Measurements from ENCODE around the gene ATXN7L3B. TPM values are rescaled to one million over a fixed set of nuclear protein-coding genes. Genes with fewer than 3 reads are reported as not detected.

The ATXN7L3B gene
- total RNA-seq, 2 donors from 2014 or later: 57.1 to 71.7 TPM

DNA sequence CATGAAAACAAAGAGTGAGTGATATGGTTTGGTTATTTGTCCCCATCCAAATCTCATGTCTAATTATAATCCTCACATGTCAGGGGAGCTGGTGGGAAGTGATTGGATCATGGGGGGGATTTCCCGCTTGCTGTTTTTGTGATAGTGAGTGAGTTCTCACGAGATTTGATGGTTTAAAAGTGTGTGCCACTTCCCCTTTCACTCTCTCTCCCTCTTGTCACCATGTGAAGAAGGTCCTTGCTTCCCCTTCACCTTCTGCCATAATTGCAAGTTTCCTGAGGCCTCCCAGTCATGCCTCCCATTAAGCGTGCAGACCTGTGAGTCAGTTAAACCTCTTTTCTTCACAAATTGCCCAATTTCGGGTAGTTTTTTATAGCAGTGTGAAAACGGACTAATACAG lies 2.1 kb upstream of the ATXN7L3B start:
- H3K27me3 ChIP-seq (ENCODE audit: control insufficient read depth, insufficient read depth, low read length, poor library complexity, severe bottlenecking): no peaks in the 10 kb centered on the region
- 76 to 90% methylated on average over 3 of the region's 5 CpGs for WGBS, 2 experiments (ENCODE audit: insufficient coverage in 1 of 2, insufficient read length in 1 of 2)
- Mint-ChIP-seq H3K36me3 (ENCODE audit: low read depth) (peaks cover 11% of the 10 kb centered on the region), H3K4me3 (no peak overlapping the region), H3K27me3 (ENCODE audit: insufficient read depth) (no peaks in the 10 kb centered on the region), H3K9me3 (peaks cover 2% of the 10 kb centered on the region), H3K4me1 (peaks cover 19% of the 10 kb centered on the region), H3K27ac (no peak overlapping the region)
- no peak overlapping the region for H3K27ac ChIP-seq (ENCODE audit: low read depth, low read length)
- TF ChIP-seq, protein P1, sequence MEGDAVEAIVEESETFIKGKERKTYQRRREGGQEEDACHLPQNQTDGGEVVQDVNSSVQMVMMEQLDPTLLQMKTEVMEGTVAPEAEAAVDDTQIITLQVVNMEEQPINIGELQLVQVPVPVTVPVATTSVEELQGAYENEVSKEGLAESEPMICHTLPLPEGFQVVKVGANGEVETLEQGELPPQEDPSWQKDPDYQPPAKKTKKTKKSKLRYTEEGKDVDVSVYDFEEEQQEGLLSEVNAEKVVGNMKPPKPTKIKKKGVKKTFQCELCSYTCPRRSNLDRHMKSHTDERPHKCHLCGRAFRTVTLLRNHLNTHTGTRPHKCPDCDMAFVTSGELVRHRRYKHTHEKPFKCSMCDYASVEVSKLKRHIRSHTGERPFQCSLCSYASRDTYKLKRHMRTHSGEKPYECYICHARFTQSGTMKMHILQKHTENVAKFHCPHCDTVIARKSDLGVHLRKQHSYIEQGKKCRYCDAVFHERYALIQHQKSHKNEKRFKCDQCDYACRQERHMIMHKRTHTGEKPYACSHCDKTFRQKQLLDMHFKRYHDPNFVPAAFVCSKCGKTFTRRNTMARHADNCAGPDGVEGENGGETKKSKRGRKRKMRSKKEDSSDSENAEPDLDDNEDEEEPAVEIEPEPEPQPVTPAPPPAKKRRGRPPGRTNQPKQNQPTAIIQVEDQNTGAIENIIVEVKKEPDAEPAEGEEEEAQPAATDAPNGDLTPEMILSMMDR (conservative IDR thresholded peaks at IDR 0.05): no peak
- H3K4me3 ChIP-seq (ENCODE audit: low read length): no peak overlapping the region
- peaks cover 15% of the 10 kb centered on the region for H3K36me3 ChIP-seq (ENCODE audit: control insufficient read depth, insufficient read depth, low read length)
- no peak for DNase-seq
- no peaks in the 10 kb centered on the region for H3K4me1 ChIP-seq (ENCODE audit: control insufficient read depth, insufficient read depth, low read length)
- H3K9ac ChIP-seq (ENCODE audit: extremely low read depth, low read length, poor library complexity, severe bottlenecking): no peak overlapping the region
- H3K9me3 ChIP-seq (ENCODE audit: control insufficient read depth, low read length): no peaks in the 10 kb centered on the region

DNA sequence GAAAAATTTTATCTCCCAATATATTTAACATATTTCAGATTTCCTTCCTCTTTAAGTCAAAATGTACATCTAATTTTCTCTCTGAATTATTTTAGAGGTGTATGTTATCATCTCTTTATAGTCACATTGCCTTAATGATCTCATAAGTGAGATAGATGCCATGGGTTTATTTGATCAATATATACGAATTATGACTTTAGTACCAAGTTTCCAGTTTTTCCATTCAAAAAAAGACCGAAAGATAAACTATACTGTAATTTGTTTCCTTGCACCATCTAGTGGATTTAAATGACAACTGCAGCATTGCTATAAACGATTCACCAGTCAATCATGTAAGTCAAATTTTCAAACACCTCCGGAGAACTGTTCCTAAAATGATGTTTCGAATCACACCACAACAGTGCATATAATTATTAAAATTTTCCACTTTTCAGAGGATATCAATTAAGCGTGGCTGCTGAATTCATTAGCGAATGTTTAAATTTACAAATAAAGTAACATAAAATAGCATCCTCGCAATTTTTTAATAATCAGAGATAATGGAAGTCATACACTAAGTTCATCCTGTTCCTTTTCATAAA lies 419 bp upstream of the ATXN7L3B start:
- no peaks in the 10 kb centered on the region for H3K27me3 Mint-ChIP-seq (ENCODE audit: insufficient read depth)

GRCh38 chr12:74538491-74539258 lies 1.0 kb downstream of the ATXN7L3B start:
- peak overlapping the region; percentile 99 for H3K4me3 ChIP-seq (ENCODE audit: low read length)
- no peaks in the 10 kb centered on the region for H3K9me3 ChIP-seq (ENCODE audit: control insufficient read depth, low read length)
- peaks cover 45% of the 10 kb centered on the region for H3K36me3 ChIP-seq (ENCODE audit: control insufficient read depth, insufficient read depth, low read length)
- H3K9me3 Mint-ChIP-seq: peaks cover 2% of the 10 kb centered on the region
- TF ChIP-seq, protein P1 (conservative IDR thresholded peaks at IDR 0.05): no peak
- no peaks in the 10 kb centered on the region for H3K27me3 ChIP-seq (ENCODE audit: control insufficient read depth, insufficient read depth, low read length, poor library complexity, severe bottlenecking)
- peak overlapping the region; percentile 100 for H3K9ac ChIP-seq (ENCODE audit: extremely low read depth, low read length, poor library complexity, severe bottlenecking)
- peak overlapping the region; percentile 93 for H3K27ac ChIP-seq (ENCODE audit: low read depth, low read length)
- DNase-seq: no peak
- 44 to 57% methylated on average over 6 to 7 of the region's 7 CpGs for WGBS, 2 experiments (ENCODE audit: insufficient coverage in 1 of 2, insufficient read length in 1 of 2)
- H3K4me3 Mint-ChIP-seq: peak overlapping the region; percentile 100
- H3K4me1 Mint-ChIP-seq: peaks cover 45% of the 10 kb centered on the region
- peak overlapping the region; percentile 100 for H3K27ac Mint-ChIP-seq
- peaks cover 38% of the 10 kb centered on the region for H3K36me3 Mint-ChIP-seq (ENCODE audit: low read depth)
- H3K4me1 ChIP-seq (ENCODE audit: control insufficient read depth, insufficient read depth, low read length): no peaks in the 10 kb centered on the region
- H3K27me3 Mint-ChIP-seq (ENCODE audit: insufficient read depth): no peaks in the 10 kb centered on the region

More for the DNA sequence above, 419 bp upstream of the ATXN7L3B start:
- Histone ChIP-seq H3K27ac (ENCODE audit: low read depth, low read length) (peak overlapping the region; percentile 93), H3K9me3 (ENCODE audit: control insufficient read depth, low read length) (no peaks in the 10 kb centered on the region), H3K36me3 (ENCODE audit: control insufficient read depth, insufficient read depth, low read length) (peaks cover 32% of the 10 kb centered on the region), H3K4me1 (ENCODE audit: control insufficient read depth, insufficient read depth, low read length) (no peaks in the 10 kb centered on the region), H3K27me3 (ENCODE audit: control insufficient read depth, insufficient read depth, low read length, poor library complexity, severe bottlenecking) (no peaks in the 10 kb centered on the region), H3K9ac (ENCODE audit: extremely low read depth, low read length, poor library complexity, severe bottlenecking) (peak overlapping the region; percentile 100), H3K4me3 (ENCODE audit: low read length) (peak overlapping the region; percentile 99)
- no peak for DNase-seq
- Mint-ChIP-seq H3K27ac (peak overlapping the region; percentile 100), H3K4me1 (peaks cover 34% of the 10 kb centered on the region), H3K36me3 (ENCODE audit: low read depth) (peaks cover 25% of the 10 kb centered on the region), H3K4me3 (peak overlapping the region; percentile 100), H3K9me3 (peaks cover 2% of the 10 kb centered on the region)
- TF ChIP-seq, protein P1 (conservative IDR thresholded peaks at IDR 0.05): peak; percentile 81
- WGBS, 2 experiments (ENCODE audit: insufficient coverage in 1 of 2, insufficient read length in 1 of 2): 21 to 32% methylated on average over 5 to 8 of the region's 8 CpGs
